Fibroblast of lung (primary cell): ENCODE data around the gene MTHFD2L. TPM values are rescaled to one million over a fixed set of nuclear protein-coding genes. Genes with fewer than 3 reads are reported as not detected.

Experiments used
- DNase-seq, 2 donors: peaks; one replicate each; pipeline versions ENCODE4 v3.0.0 to v3.0.0-alpha.2; 2010; ENCODE audit warnings: low read depth in 2 of 2
- H2AFZ ChIP-seq: 2 replicates; pipeline ENCODE4 v1.5.1; 2012; ENCODE audit warnings: low read length, control low read depth, inconsistent platforms
- H3K27ac ChIP-seq: 2 replicates; pipeline ENCODE4 v1.5.1; 2011; ENCODE audit warnings: low read length, control low read depth; ENCODE audit not compliant: insufficient read depth
- H3K27me3 ChIP-seq: 2 replicates; pipeline ENCODE4 v1.5.1; 2011; ENCODE audit warnings: mild to moderate bottlenecking, low read length; ENCODE audit not compliant: control insufficient read depth, insufficient read depth
- H3K36me3 ChIP-seq: 2 replicates; pipeline ENCODE4 v1.5.1; 2011; ENCODE audit warnings: low read length; ENCODE audit not compliant: control insufficient read depth, insufficient read depth
- H3K4me1 ChIP-seq: 2 replicates; pipeline ENCODE4 v1.5.1; 2011; ENCODE audit warnings: low read length; ENCODE audit not compliant: control insufficient read depth, insufficient read depth; ENCODE audit errors: extremely low read depth
- H3K4me2 ChIP-seq: 2 replicates; pipeline ENCODE4 v1.5.1; 2011; ENCODE audit warnings: low read length, control low read depth; ENCODE audit not compliant: insufficient read depth; ENCODE audit errors: extremely low read depth
- H3K4me3 ChIP-seq, 4 experiments: fragments of 200-600 bp in 1 of 4; sonication (generic) in 1 of 4; replicated peaks in 1 of 4; 2 replicates each; pipeline ENCODE4 v1.5.1; 2011 to 2016; ENCODE audit warnings: low read length in 4 of 4, low read depth in 3 of 4, mild to moderate bottlenecking in 3 of 4, control low read depth in 2 of 4, inconsistent platforms in 1 of 4, mixed read lengths in 1 of 4; ENCODE audit not compliant: insufficient read depth in 1 of 4; ENCODE audit errors: control extremely low read depth in 1 of 4
- H3K79me2 ChIP-seq: 2 replicates; pipeline ENCODE4 v1.5.1; 2012; ENCODE audit warnings: mild to moderate bottlenecking, low read length, inconsistent platforms; ENCODE audit not compliant: control insufficient read depth, insufficient read depth
- H3K9ac ChIP-seq: 2 replicates; pipeline ENCODE4 v1.5.1; 2011; ENCODE audit warnings: mild to moderate bottlenecking, low read length, control low read depth; ENCODE audit not compliant: insufficient read depth
- H3K9me3 ChIP-seq: 2 replicates; pipeline ENCODE4 v1.5.1; 2012; ENCODE audit warnings: low read depth, low read length; ENCODE audit not compliant: control insufficient read depth, insufficient read depth
- H4K20me1 ChIP-seq: 2 replicates; pipeline ENCODE4 v1.5.1; 2011; ENCODE audit warnings: low read length; ENCODE audit not compliant: control insufficient read depth, insufficient read depth; ENCODE audit errors: extremely low read depth
- EZH2 ChIP-seq: IDR thresholded peaks from 2 replicates; pipeline ENCODE4 v1.5.1; 2012; ENCODE audit warnings: low read length, control low read depth, mild to moderate bottlenecking; ENCODE audit errors: missing control alignments
- polyA plus RNA-seq, 2 donors: library from polyadenylated mRNA; depleted of rRNA in 1 of 2; stranded (reverse) in 1 of 2; unstranded in 1 of 2; fragments of >200 nt; gene quantifications; 2 replicates each; pipeline ENCODE4 v1.2.1, GENCODE V29; 2011 to 2012; ENCODE audit warnings: missing spikeins in 1 of 2
- total RNA-seq: library from RNA; depleted of rRNA; stranded (reverse); fragments of >200 nt; gene quantifications from 2 replicates; pipeline ENCODE4 v1.2.1, GENCODE V29; 2014
- TF ChIP-seq, protein P1 (sequence below), 2 donors: IDR thresholded peaks in 1 of 2; conservative IDR thresholded peaks in 1 of 2; 1 replicate in 1 of 2; 2 replicates in 1 of 2; pipeline ENCODE4 v1.5.1; 2011 to 2012; ENCODE audit warnings: low read length in 2 of 2, control low read depth in 1 of 2, inconsistent platforms in 1 of 2, low read depth in 1 of 2, mild to moderate bottlenecking in 1 of 2

Gene MTHFD2L
- total and polyA plus RNA-seq, 2 donors (not counting 1 experiment from before 2014, with no cell fraction given): 4.4 to 13.0 TPM

DNA sequence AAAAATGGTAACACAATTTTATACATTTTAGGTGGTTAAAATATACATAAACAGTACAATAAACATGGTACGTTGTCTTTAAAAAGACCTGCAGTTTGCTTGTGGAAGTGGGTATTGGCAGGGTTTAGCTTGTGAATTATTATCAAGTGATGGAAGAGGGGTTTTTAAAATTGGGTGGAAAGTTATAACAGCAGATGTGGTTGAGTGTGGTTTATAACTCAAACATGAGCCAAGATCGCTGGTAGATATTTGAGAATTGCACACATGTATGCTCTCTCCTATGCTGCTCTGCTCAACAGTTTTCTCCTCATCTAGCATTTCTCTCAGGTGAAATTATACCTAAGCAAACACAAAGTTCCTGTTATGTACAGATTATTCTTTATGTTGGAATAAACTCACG, 164.4 kb downstream of the MTHFD2L start:
- Histone ChIP-seq H3K9me3 (no peaks in the 10 kb centered on the region), H3K36me3 (no peaks in the 10 kb centered on the region), H3K9ac (no peak overlapping the region), H2AFZ (no peak overlapping the region), H3K4me1 (no peaks in the 10 kb centered on the region), H3K27me3 (no peaks in the 10 kb centered on the region), H3K79me2 (no peaks in the 10 kb centered on the region), H3K4me2 (no peak overlapping the region), H3K27ac (no peak overlapping the region), H4K20me1 (no peaks in the 10 kb centered on the region), H3K4me3 (no peak overlapping the region)
- DNase-seq: no peak
- no peak for TF ChIP-seq EZH2
- TF ChIP-seq, protein P1, sequence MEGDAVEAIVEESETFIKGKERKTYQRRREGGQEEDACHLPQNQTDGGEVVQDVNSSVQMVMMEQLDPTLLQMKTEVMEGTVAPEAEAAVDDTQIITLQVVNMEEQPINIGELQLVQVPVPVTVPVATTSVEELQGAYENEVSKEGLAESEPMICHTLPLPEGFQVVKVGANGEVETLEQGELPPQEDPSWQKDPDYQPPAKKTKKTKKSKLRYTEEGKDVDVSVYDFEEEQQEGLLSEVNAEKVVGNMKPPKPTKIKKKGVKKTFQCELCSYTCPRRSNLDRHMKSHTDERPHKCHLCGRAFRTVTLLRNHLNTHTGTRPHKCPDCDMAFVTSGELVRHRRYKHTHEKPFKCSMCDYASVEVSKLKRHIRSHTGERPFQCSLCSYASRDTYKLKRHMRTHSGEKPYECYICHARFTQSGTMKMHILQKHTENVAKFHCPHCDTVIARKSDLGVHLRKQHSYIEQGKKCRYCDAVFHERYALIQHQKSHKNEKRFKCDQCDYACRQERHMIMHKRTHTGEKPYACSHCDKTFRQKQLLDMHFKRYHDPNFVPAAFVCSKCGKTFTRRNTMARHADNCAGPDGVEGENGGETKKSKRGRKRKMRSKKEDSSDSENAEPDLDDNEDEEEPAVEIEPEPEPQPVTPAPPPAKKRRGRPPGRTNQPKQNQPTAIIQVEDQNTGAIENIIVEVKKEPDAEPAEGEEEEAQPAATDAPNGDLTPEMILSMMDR (conservative IDR thresholded peaks at IDR 0.05 in 1 of 2, IDR thresholded peaks at IDR 0.05 in 1 of 2; ENCODE audit: low read depth in 1 of 2, low read length in 2 of 2): no peak

DNA sequence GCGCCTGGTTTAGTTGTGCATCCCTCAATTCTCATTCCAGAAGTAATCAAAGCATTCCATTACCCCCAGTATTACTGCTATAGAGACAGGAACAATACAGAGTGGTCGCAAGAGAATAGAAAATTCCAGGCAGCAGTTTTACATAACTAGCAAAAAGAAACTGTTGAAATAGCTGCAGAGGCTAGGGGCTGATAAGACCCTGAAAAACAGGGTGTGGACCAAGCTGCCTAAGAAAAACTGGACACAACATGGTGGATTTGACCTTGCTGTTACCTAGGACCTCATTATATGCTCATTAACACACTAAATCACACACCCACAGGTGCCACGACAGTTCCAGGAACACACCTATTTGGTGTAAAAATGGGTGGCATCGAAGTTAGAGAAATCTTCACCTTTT, 165.7 kb downstream of the MTHFD2L start:
- H4K20me1 ChIP-seq: no peaks in the 10 kb centered on the region
- H3K4me1 ChIP-seq: no peaks in the 10 kb centered on the region
- no peaks in the 10 kb centered on the region for H3K27me3 ChIP-seq
- no peak overlapping the region for H2AFZ ChIP-seq
- H3K4me2 ChIP-seq: no peak overlapping the region
- no peak for DNase-seq
- H3K36me3 ChIP-seq: no peaks in the 10 kb centered on the region
- no peaks in the 10 kb centered on the region for H3K9me3 ChIP-seq
- no peak for TF ChIP-seq EZH2
- TF ChIP-seq, protein P1 (conservative IDR thresholded peaks at IDR 0.05 in 1 of 2, IDR thresholded peaks at IDR 0.05 in 1 of 2; ENCODE audit: low read depth in 1 of 2, low read length in 2 of 2): no peak
- no peaks in the 10 kb centered on the region for H3K79me2 ChIP-seq
- H3K4me3 ChIP-seq: no peak overlapping the region
- H3K27ac ChIP-seq: no peak overlapping the region
- H3K9ac ChIP-seq: no peak overlapping the region

DNA sequence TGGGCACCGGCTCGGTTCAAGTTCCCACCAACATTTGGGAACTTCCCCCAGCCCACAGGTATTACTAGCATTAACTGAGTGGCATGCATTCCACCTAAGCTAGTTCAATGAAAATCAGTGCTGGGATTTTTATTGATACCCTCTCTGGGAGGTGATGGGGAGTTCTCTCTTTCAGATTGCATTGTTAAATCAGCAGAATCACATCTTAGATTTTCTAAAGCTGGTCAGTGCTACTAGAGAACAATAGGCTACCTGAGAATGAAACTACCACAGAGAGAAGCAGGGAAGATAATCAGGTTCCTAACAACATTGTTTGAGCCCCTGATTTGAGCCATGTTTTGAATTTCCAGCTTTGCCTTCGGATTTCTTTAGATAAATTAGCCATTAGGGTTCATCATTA, 166.3 kb downstream of the MTHFD2L start:
- no peaks in the 10 kb centered on the region for H3K36me3 ChIP-seq
- H3K4me1 ChIP-seq: no peaks in the 10 kb centered on the region
- no peak overlapping the region for H3K9ac ChIP-seq
- H3K27me3 ChIP-seq: no peaks in the 10 kb centered on the region
- H3K9me3 ChIP-seq: no peaks in the 10 kb centered on the region
- H3K4me3 ChIP-seq: no peak overlapping the region
- DNase-seq: no peak
- no peaks in the 10 kb centered on the region for H3K79me2 ChIP-seq
- H4K20me1 ChIP-seq: no peaks in the 10 kb centered on the region
- no peak overlapping the region for H3K4me2 ChIP-seq
- TF ChIP-seq EZH2: no peak
- TF ChIP-seq, protein P1 (conservative IDR thresholded peaks at IDR 0.05 in 1 of 2, IDR thresholded peaks at IDR 0.05 in 1 of 2; ENCODE audit: low read depth in 1 of 2, low read length in 2 of 2): no peak
- no peak overlapping the region for H2AFZ ChIP-seq
- no peak overlapping the region for H3K27ac ChIP-seq
